Pancreas (tissue), 10 donors: ENCODE results near the gene ARSB. TPM values are rescaled to one million over a fixed set of nuclear protein-coding genes. Genes with fewer than 3 reads are reported as not detected.

Experiments used
- ATAC-seq, 4 donors: fragments of 200-7000 bp; cut with Tn5 transposase; one replicate each; pipeline versions ENCODE4 v1.8.0 to v1.9.1; 2020; ENCODE audit warnings: mild to moderate bottlenecking in 4 of 4, moderate library complexity in 4 of 4
- DNase-seq, 6 donors: peaks; one replicate each; pipeline ENCODE4 v3.0.0-alpha.2; 2020
- FAIRE-seq: peaks from 2 replicates; lab custom pipeline; 2012; peaks lifted over from hg19 to GRCh38; lab: Jason Lieb, UNC
- H3K27ac ChIP-seq, 4 donors: fragments of 200-600 bp; sonication (generic); 1 replicate in 3 of 4; 2 replicates in 1 of 4; pipeline versions ENCODE4 v1.5.0 to v1.8.0; 2020
- H3K27me3 ChIP-seq, 4 donors: fragments of 200-600 bp; one replicate each; pipeline ENCODE4 v1.8.0; 2021
- H3K36me3 ChIP-seq, 3 donors: fragments of 200-600 bp; sonication (generic) in 1 of 3; one replicate each; pipeline versions ENCODE4 v1.5.0 to v1.8.0; 2020 to 2021
- H3K4me1 ChIP-seq, 3 donors: fragments of 200-600 bp; one replicate each; pipeline ENCODE4 v1.8.0; 2021
- H3K4me3 ChIP-seq, 4 donors: fragments of 200-600 bp; sonication (generic) in 2 of 4; one replicate each; pipeline versions ENCODE4 v1.5.0 to v1.8.0; 2020 to 2021
- H3K9me3 ChIP-seq, 4 donors: fragments of 200-600 bp; one replicate each; pipeline ENCODE4 v1.8.0; 2021
- CTCF ChIP-seq, 4 donors: fragments of 200-600 bp; sonication (generic) in 3 of 4; IDR thresholded peaks; one replicate each; pipeline versions ENCODE4 v1.5.0 to v1.8.0; 2021; ENCODE audit warnings: antibody characterized with exemption in 4 of 4
- WGBS, 2 donors: extraction: QIAGEN DNeasy Blood & Tissue Kit; methylation state at CpG; one replicate each; pipeline ENCODE4 v1.1.7; 2013; 5-methylcytosine and 5-hydroxymethylcytosine counted together
- intact Hi-C, 3 donors: fragments of 100-400 bp; cut with DNase I; formaldehyde crosslinking; loops; one replicate each; pipeline versions ENCODE4 v1.11.1 to v1.14.2; 2022
- polyA plus RNA-seq, 2 donors: library from polyadenylated mRNA; stranded (reverse); fragments of 200-250 nt; gene quantifications; one replicate each; pipeline ENCODE4 v1.2.3, GENCODE V29; 2013
- total RNA-seq, 6 donors: library from RNA; stranded (reverse); fragmentation: NEBNext Ultra II Directional in 4 of 6; extraction: Animal tissue kit (Norgen Biotek cat#: 25700) in 4 of 6; gene quantifications; one replicate each; pipeline versions ENCODE4 v1.2.1 to v1.2.4, GENCODE V29; 2021 to 2023
- donor health status: healthy with polysubstance abuse.
- donor health status: DM: no; HTN: no; CAD: no; lungs with moderate emphysema.
- donor health status: DM: no; HTN: no; CAD: no.
- donor health status: control.
- donor health status: control.
- donor health status: Bipolar disorder and iron deficiency.
- donor health status: DM: yes; HTN: yes; CAD: no.
- donor health status: DM: no; HTN: no; CAD: no.
- donor health status: DM: no; HTN: no; CAD: no.
- donor health status: DM: yes; HTN: yes; CAD: no.

The ARSB gene
- total and polyA plus RNA-seq, 8 donors = 1.6 to 11.5 (median 5.8) TPM

GRCh38 chr5:78785454-78785853 lies 199.7 kb downstream of the ARSB start:
- DNase-seq (no peak), ATAC-seq (no peak), FAIRE-seq (no peak)
- no peak for TF ChIP-seq CTCF (IDR thresholded peaks at IDR 0.05)
- Histone ChIP-seq H3K36me3 (no peaks in the 10 kb centered on the region), H3K9me3 (no peaks in the 10 kb centered on the region), H3K27ac (no peak overlapping the region), H3K4me3 (no peak overlapping the region), H3K27me3 (no peaks in the 10 kb centered on the region), H3K4me1 (no peaks in the 10 kb centered on the region)
- WGBS, 2 donors = 91 to 93% methylated on average over 1 of the region's 1 CpG
- intact Hi-C loops = no loop called here

GRCh38 chr5:78783434-78784130 lies 201.5 kb downstream of the ARSB start:
- no peaks in the 10 kb centered on the region for H3K36me3 ChIP-seq
- H3K27ac ChIP-seq = no peak overlapping the region
- H3K4me1 ChIP-seq = no peaks in the 10 kb centered on the region
- no peak for TF ChIP-seq CTCF (IDR thresholded peaks at IDR 0.05)
- no peak for ATAC-seq
- H3K4me3 ChIP-seq = no peak overlapping the region
- DNase-seq = no peak
- intact Hi-C loops = no loop called here
- H3K9me3 ChIP-seq = no peaks in the 10 kb centered on the region
- no peak for FAIRE-seq
- H3K27me3 ChIP-seq = no peaks in the 10 kb centered on the region
- 92 to 99% methylated on average over 2 of the region's 2 CpGs for WGBS, 2 donors

DNA sequence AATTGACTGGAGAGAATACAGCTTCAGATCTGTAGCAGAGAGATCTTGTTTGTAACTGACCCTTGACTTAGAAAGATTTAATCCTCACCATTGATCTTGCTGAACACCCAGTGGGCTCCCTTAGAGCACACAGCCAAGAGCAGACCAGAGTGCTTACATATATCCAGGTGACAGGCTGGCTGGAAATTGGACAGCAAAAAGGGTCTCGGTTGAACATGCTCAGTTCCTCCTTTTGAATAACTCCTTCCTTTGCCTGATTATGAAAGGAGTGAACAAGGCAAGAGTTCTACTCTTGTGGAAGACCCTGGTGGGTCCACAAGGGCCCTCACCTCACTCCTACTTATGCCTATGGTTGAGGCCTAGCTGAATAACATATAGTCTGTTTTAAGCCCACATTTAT lies 202.4 kb downstream of the ARSB start:
- no peak for TF ChIP-seq CTCF (IDR thresholded peaks at IDR 0.05)
- no peak overlapping the region for H3K4me3 ChIP-seq

DNA sequence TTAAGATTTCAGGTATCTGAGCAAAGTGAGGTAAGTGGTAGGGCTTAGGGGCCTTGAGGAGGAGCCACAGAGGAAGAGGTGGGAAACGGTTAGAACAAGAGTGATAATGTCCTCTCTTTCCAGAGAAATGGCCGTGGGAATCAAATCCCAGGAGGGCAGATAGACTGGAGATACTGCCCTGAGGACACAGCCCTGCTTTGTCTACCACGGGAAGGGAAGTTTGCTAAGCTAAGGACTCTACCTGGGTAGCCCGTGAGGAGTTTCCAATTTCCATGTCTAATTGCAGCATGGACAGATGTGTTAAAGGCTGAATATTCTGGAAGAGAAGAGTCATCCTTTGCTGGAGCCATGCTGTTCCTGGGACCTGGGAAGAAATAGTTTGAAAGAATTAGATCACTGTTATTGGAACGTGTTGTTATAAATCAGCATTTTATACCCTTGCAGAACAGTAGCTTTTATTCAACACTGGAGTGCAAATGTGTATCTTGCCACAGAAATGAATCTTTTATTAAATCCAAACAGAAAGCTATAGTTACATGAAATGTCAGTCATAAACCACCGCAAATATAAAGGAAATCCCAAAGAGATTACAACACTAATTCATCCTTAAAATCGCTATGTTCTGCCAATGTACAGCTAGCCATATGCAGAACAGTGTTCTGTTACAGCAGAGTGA lies 203.4 kb downstream of the ARSB start:
- no peak for FAIRE-seq
- Histone ChIP-seq H3K9me3 (no peaks in the 10 kb centered on the region), H3K27me3 (no peaks in the 10 kb centered on the region), H3K27ac (no peak overlapping the region), H3K4me3 (no peak overlapping the region), H3K4me1 (no peaks in the 10 kb centered on the region), H3K36me3 (no peaks in the 10 kb centered on the region)
- WGBS, 2 donors = 85 to 86% methylated on average over 7 of the region's 7 CpGs
- no peak for DNase-seq
- no peak for TF ChIP-seq CTCF (IDR thresholded peaks at IDR 0.05)
- intact Hi-C loops = no loop called here
- no peak for ATAC-seq

More for the DNA sequence above, 202.4 kb downstream of the ARSB start:
- Histone ChIP-seq H3K9me3 (no peaks in the 10 kb centered on the region), H3K4me1 (no peaks in the 10 kb centered on the region), H3K27me3 (no peaks in the 10 kb centered on the region), H3K27ac (no peak overlapping the region), H3K36me3 (no peaks in the 10 kb centered on the region)
- WGBS, 2 donors = 91 to 95% methylated on average over 1 of the region's 1 CpG
- ATAC-seq = no peak
- DNase-seq = no peak
- intact Hi-C loops = no loop called here
- FAIRE-seq = no peak
